ENCODE measurements around the gene NOC2L.
"Not testable (repeated sequence)": the region's sequence is repeated elsewhere in the genome, so short reads cannot be mapped to it uniquely, and the experiment has no call there.

NOC2L gene

GRCh38 chr1:958823-959730 is at the start of gene NOC2L:
Gene NOC2L, minus strand, starts transcription at chr1:959256. Its CDS starts 16 bp downstream, at chr1:959240.
- peak; percentile 100 for DNase-seq (ENCODE audit: low read depth)

- no peak for DNase-seq (ENCODE audit: low read depth)
These were observed 47.5 kb upstream of the NOC2L start for GRCh38 chr1:1006305-1007159.

- no peak for DNase-seq (ENCODE audit: low read depth)
These were observed 46.8 kb upstream of the NOC2L start for GRCh38 chr1:1005774-1006304.

GRCh38 chr1:1004780-1005697 is 46.0 kb upstream of the NOC2L start:
- no peak for DNase-seq (ENCODE audit: low read depth)

- DNase-seq (ENCODE audit: low read depth): no peak
These were observed 45.3 kb upstream of the NOC2L start for GRCh38 chr1:1004420-1004779.

- DNase-seq (ENCODE audit: low read depth): no peak
These were observed 44.8 kb upstream of the NOC2L start for GRCh38 chr1:1003618-1004419.

- no peak for DNase-seq (ENCODE audit: low read depth)
These were observed 42.2 kb upstream of the NOC2L start for GRCh38 chr1:1001057-1001783.

- DNase-seq (ENCODE audit: low read depth): peak; percentile 50
These were observed 41.5 kb upstream of the NOC2L start for GRCh38 chr1:1000357-1001056.

GRCh38 chr1:999725-1000356 is 40.8 kb upstream of the NOC2L start, which contains the start of gene HES4:
Gene HES4, minus strand, starts transcription at chr1:1000097. Its CDS starts 124 bp downstream, at chr1:999973.
- no peak for DNase-seq (ENCODE audit: low read depth)

- no peak for DNase-seq (ENCODE audit: low read depth)
These were observed 40.1 kb upstream of the NOC2L start for GRCh38 chr1:998995-999724.

- no peak for DNase-seq (ENCODE audit: low read depth)
These were observed 39.6 kb upstream of the NOC2L start for GRCh38 chr1:998745-998994.

GRCh38 chr1:997993-998744 is 39.1 kb upstream of the NOC2L start:
- DNase-seq (ENCODE audit: low read depth): no peak

- DNase-seq (ENCODE audit: low read depth): no peak
These were observed 38.6 kb upstream of the NOC2L start for GRCh38 chr1:997713-997992.

- no peak for DNase-seq (ENCODE audit: low read depth)
These were observed 38.0 kb upstream of the NOC2L start for GRCh38 chr1:996851-997712.

- no peak for DNase-seq (ENCODE audit: low read depth)
These were observed 36.9 kb upstream of the NOC2L start for GRCh38 chr1:995665-996633.

GRCh38 chr1:994546-994945 is 35.5 kb upstream of the NOC2L start:
- DNase-seq (ENCODE audit: low read depth): not testable (repeated sequence)
